HepG2 (cell line): Measurements from ENCODE around the gene MMGT1. TPM values are rescaled to one million over a fixed set of nuclear protein-coding genes. Genes with fewer than 3 reads are reported as not detected.

Experiments
- ARHGAP35 ChIP-seq: sonication (generic); formaldehyde crosslinking; IDR thresholded peaks from 2 replicates; pipeline ENCODE4 v1.9.0; 2022; ENCODE audit warnings: mild to moderate bottlenecking, inconsistent platforms, moderate library complexity, missing genetic modification reagents, borderline replicate concordance
- CEBPG ChIP-seq: IDR thresholded peaks from 2 replicates; pipeline ENCODE4 v1.6.1; 2016
- KMT2B ChIP-seq: IDR thresholded peaks from 2 replicates; pipeline ENCODE4 v1.6.1; 2016; ENCODE audit warnings: missing genetic modification reagents, missing compliant biosample characterization
- MAX ChIP-seq: IDR thresholded peaks from 2 replicates; pipeline ENCODE4 v1.6.1; 2012; ENCODE audit warnings: inconsistent platforms
- MEIS2 ChIP-seq: sonication (generic); formaldehyde crosslinking; IDR thresholded peaks from 2 replicates; pipeline ENCODE4 v1.9.0; 2021; ENCODE audit warnings: mild to moderate bottlenecking, missing genetic modification reagents
- NR2F6 ChIP-seq, 2 experiments: IDR thresholded peaks; 2 replicates each; pipeline ENCODE4 v1.6.1; 2016; ENCODE audit warnings: antibody characterized with exemption in 1 of 2, mild to moderate bottlenecking in 1 of 2
- PATZ1 ChIP-seq: sonication (generic); formaldehyde crosslinking; IDR thresholded peaks from 2 replicates; pipeline ENCODE4 v1.4.0; 2020; ENCODE audit warnings: missing genetic modification reagents
- PHF8 ChIP-seq: sonication (generic); formaldehyde crosslinking; IDR thresholded peaks from 2 replicates; pipeline ENCODE4 v1.5.0; 2020; ENCODE audit warnings: missing genetic modification reagents
- REPIN1 ChIP-seq: sonication (generic); formaldehyde crosslinking; IDR thresholded peaks from 2 replicates; pipeline ENCODE4 v1.8.0; 2022; ENCODE audit warnings: missing genetic modification reagents, low read depth, mild to moderate bottlenecking, borderline replicate concordance
- SALL2 ChIP-seq: sonication (generic); formaldehyde crosslinking; IDR thresholded peaks from 2 replicates; pipeline ENCODE4 v1.8.1; 2023; ENCODE audit warnings: mild to moderate bottlenecking, missing genetic modification reagents, inconsistent platforms
- SAP130 ChIP-seq: IDR thresholded peaks from 2 replicates; pipeline ENCODE4 v1.6.1; 2016; ENCODE audit warnings: low read depth
- SNAI1 ChIP-seq: sonication (generic); formaldehyde crosslinking; IDR thresholded peaks from 2 replicates; pipeline ENCODE4 v1.5.0; 2020; ENCODE audit warnings: mild to moderate bottlenecking, missing genetic modification reagents, borderline replicate concordance
- SP4 ChIP-seq: sonication (generic); formaldehyde crosslinking; IDR thresholded peaks from 2 replicates; pipeline ENCODE4 v1.8.1; 2023; ENCODE audit warnings: mild to moderate bottlenecking, missing genetic modification reagents
- ZFP91 ChIP-seq: sonication (generic); formaldehyde crosslinking; IDR thresholded peaks from 2 replicates; pipeline ENCODE4 v1.9.0; 2022; ENCODE audit warnings: missing genetic modification reagents, mild to moderate bottlenecking, borderline replicate concordance
- ZFY ChIP-seq: sonication (generic); formaldehyde crosslinking; IDR thresholded peaks from 2 replicates; pipeline ENCODE4 v1.4.0; 2020; ENCODE audit warnings: missing genetic modification reagents
- ZNF143 ChIP-seq: sonication (generic); formaldehyde crosslinking; IDR thresholded peaks from 2 replicates; pipeline ENCODE4 v1.4.0; 2020; ENCODE audit warnings: missing genetic modification reagents
- ZNF263 ChIP-seq: sonication (generic); formaldehyde crosslinking; IDR thresholded peaks from 2 replicates; pipeline ENCODE4 v1.4.0; 2020; ENCODE audit warnings: missing genetic modification reagents
- ZNF337 ChIP-seq: sonication (generic); formaldehyde crosslinking; IDR thresholded peaks from 2 replicates; pipeline ENCODE4 v1.5.1; 2020; ENCODE audit warnings: missing genetic modification reagents, low read depth, mild to moderate bottlenecking, borderline replicate concordance
- ZNF777 ChIP-seq: sonication (generic); formaldehyde crosslinking; IDR thresholded peaks from 2 replicates; pipeline ENCODE4 v1.4.0; 2020; ENCODE audit warnings: missing genetic modification reagents
- polyA plus RNA-seq, 8 experiments: library from polyadenylated mRNA; depleted of rRNA in 3 of 8; stranded (reverse) in 7 of 8; unstranded in 1 of 8; fragments of >200 nt; fragmentation: Illumina TruSeq in 4 of 8; extraction: Trizol in 4 of 8; gene quantifications; 2 replicates each; pipeline versions ENCODE4 v1.2.1 to v1.2.3, GENCODE V29; 2011 to 2016; ENCODE audit warnings: low read depth in 4 of 8, missing spikeins in 1 of 8, mixed read lengths in 1 of 8; ENCODE audit not compliant: insufficient read depth in 1 of 8
- total RNA-seq, 5 experiments: library from RNA; depleted of rRNA; stranded (reverse); fragments of >200 nt; fragmentation: Illumina TruSeq; extraction: Trizol; gene quantifications; 2 replicates each; pipeline ENCODE4 v1.2.3, GENCODE V29; 2016; ENCODE audit warnings: low read depth in 1 of 5
- TF ChIP-seq, protein P1 (sequence below): sonication (generic); formaldehyde crosslinking; IDR thresholded peaks from 2 replicates; pipeline ENCODE4 v1.5.1; 2020; ENCODE audit warnings: mild to moderate bottlenecking, missing genetic modification reagents, moderate library complexity
- TF ChIP-seq, protein P2 (sequence below): IDR thresholded peaks from 2 replicates; pipeline ENCODE4 v1.6.1; 2016; ENCODE audit warnings: missing genetic modification reagents, missing compliant biosample characterization

MMGT1 gene
- total and polyA plus RNA-seq, 2 of the 13 experiments (the other 11 are each of a cell fraction or from before 2014, with no cell fraction given) = 7.5 to 8.8 TPM

DNA sequence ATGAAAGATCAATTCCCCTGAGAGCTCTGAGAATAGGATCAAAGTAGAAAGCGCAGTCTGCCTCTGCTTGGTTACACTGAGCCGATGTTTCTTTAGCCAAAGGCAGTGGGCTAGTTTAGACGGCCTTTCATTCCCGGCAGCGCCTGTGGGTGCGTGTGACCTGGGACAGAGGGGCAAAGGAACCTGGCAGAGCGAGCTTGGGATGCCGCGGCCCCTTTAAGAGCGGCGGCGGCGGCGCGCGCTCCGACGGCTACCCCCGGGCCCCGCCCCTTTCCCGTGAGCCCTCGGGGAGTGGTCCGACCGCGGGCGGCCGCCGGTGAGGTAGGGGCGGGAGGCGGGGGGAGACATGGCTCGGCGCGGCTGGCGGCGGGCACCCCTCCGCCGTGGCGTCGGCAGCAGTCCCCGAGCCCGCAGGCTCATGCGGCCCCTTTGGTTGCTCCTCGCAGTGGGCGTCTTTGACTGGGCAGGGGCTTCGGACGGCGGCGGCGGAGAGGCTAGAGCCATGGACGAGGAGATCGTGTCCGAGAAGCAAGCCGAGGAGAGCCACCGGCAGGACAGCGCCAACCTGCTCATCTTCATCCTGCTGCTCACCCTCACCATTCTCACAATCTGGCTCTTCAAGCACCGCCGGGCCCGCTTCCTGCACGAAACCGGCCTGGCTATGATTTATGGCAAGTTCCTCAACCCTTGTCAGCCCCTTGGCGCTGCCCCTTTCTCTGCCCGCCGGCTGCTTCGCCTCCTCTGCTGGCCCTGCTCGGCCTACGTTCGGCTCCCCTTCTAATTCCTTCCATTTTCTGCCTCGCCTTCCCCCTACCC is 11.6 kb upstream of the MMGT1 start, which contains the start of gene SLC9A6 (continued):
- TF ChIP-seq, protein P1, sequence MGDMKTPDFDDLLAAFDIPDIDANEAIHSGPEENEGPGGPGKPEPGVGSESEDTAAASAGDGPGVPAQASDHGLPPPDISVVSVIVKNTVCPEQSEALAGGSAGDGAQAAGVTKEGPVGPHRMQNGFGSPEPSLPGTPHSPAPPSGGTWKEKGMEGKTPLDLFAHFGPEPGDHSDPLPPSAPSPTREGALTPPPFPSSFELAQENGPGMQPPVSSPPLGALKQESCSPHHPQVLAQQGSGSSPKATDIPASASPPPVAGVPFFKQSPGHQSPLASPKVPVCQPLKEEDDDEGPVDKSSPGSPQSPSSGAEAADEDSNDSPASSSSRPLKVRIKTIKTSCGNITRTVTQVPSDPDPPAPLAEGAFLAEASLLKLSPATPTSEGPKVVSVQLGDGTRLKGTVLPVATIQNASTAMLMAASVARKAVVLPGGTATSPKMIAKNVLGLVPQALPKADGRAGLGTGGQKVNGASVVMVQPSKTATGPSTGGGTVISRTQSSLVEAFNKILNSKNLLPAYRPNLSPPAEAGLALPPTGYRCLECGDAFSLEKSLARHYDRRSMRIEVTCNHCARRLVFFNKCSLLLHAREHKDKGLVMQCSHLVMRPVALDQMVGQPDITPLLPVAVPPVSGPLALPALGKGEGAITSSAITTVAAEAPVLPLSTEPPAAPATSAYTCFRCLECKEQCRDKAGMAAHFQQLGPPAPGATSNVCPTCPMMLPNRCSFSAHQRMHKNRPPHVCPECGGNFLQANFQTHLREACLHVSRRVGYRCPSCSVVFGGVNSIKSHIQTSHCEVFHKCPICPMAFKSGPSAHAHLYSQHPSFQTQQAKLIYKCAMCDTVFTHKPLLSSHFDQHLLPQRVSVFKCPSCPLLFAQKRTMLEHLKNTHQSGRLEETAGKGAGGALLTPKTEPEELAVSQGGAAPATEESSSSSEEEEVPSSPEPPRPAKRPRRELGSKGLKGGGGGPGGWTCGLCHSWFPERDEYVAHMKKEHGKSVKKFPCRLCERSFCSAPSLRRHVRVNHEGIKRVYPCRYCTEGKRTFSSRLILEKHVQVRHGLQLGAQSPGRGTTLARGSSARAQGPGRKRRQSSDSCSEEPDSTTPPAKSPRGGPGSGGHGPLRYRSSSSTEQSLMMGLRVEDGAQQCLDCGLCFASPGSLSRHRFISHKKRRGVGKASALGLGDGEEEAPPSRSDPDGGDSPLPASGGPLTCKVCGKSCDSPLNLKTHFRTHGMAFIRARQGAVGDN (CRISPR knock-in tag) = peak; percentile 65
- TF ChIP-seq ZNF263 (CRISPR knock-in tag) = no peak
- TF ChIP-seq NR2F6 (IDR thresholded peaks at IDR 0.05) = no peak
- no peak for TF ChIP-seq NR2F6 (CRISPR knock-in tag; IDR thresholded peaks at IDR 0.05)
- no peak for TF ChIP-seq REPIN1
- TF ChIP-seq ZNF337 = no peak
- peak; percentile 52; the same call in 1 of the 2 replicates for TF ChIP-seq SP4
- TF ChIP-seq ARHGAP35 (CRISPR knock-in tag) = no peak
- TF ChIP-seq ZFY (CRISPR knock-in tag) = peak; percentile 53
- peak; percentile 19; the same call in 1 of the 2 replicates for TF ChIP-seq MAX
- peak; percentile 20; the same call in 1 of the 2 replicates for TF ChIP-seq KMT2B (CRISPR knock-in tag)
- peak; percentile 60; the same call in 1 of the 2 replicates for TF ChIP-seq SAP130 (CRISPR knock-in tag)
- TF ChIP-seq CEBPG (CRISPR knock-in tag) = no peak
- peak; percentile 82 for TF ChIP-seq ZNF143 (CRISPR knock-in tag)
- TF ChIP-seq ZFP91 (CRISPR knock-in tag) = peak; percentile 99
- peak; percentile 29; the same call in 1 of the 2 replicates for TF ChIP-seq PATZ1
- no peak for TF ChIP-seq SNAI1 (CRISPR knock-in tag)
- no peak for TF ChIP-seq MEIS2 (CRISPR knock-in tag)
- TF ChIP-seq ZNF777 = peak; percentile 91
- TF ChIP-seq PHF8 (CRISPR knock-in tag) = peak; percentile 54; the same call in 1 of the 2 replicates
- TF ChIP-seq SALL2 = peak; percentile 64; the same call in 1 of the 2 replicates
- TF ChIP-seq, protein P2, sequence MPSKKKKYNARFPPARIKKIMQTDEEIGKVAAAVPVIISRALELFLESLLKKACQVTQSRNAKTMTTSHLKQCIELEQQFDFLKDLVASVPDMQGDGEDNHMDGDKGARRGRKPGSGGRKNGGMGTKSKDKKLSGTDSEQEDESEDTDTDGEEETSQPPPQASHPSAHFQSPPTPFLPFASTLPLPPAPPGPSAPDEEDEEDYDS (CRISPR knock-in tag) = peak; percentile 41; the same call in 1 of the 2 replicates
